ENCODE data around the gene RHBDL1.

DNA sequence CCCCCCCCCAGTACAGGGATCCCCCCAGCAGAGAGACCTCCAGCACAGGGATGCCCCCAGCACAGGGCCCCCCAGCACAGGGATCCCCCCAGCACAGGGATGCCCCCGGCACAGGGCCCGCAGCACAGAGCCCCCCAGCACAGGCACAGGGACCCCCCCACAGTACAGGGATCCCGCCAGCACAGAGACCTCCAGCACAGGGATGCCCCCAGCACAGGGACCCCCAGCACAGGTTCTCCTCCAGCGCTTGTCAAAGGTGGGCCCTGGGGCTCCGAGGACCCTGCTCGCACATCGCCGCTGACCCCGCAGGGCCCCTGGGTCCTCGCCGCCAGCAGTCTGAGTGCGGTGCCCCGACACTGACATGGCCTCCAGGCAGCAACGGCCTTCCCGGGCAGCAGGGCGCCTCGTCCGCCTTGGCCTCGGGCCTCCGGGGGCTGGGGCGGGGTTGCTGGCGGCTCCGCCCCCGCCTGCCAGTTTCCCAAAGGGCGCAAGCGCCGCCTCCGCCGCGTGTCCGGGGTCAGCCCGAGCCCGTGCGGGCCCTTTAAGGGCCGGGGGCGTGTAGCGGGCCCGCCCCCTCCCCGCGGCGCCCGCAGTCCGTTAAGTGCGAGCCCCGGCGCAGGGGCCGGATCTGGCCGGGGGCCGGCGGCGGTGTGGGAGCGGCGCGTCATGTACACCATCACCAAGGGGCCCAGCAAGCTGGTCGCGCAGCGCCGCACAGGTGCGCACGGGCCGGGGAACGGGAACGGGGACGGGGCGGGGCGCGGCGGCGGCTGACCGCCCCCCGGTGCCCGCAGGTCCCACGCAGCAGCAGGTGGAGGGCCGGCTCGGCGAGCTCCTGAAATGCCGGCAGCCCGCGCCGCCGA lies 33.9 kb upstream of the RHBDL1 start, which contains the start of gene MCRIP2:
- TF ChIP-seq, protein P1, sequence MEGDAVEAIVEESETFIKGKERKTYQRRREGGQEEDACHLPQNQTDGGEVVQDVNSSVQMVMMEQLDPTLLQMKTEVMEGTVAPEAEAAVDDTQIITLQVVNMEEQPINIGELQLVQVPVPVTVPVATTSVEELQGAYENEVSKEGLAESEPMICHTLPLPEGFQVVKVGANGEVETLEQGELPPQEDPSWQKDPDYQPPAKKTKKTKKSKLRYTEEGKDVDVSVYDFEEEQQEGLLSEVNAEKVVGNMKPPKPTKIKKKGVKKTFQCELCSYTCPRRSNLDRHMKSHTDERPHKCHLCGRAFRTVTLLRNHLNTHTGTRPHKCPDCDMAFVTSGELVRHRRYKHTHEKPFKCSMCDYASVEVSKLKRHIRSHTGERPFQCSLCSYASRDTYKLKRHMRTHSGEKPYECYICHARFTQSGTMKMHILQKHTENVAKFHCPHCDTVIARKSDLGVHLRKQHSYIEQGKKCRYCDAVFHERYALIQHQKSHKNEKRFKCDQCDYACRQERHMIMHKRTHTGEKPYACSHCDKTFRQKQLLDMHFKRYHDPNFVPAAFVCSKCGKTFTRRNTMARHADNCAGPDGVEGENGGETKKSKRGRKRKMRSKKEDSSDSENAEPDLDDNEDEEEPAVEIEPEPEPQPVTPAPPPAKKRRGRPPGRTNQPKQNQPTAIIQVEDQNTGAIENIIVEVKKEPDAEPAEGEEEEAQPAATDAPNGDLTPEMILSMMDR (conservative IDR thresholded peaks at IDR 0.05 in 1 of 2, IDR thresholded peaks at IDR 0.05 in 1 of 2; ENCODE audit: low read depth in 1 of 2, low read length in 2 of 2), result no peak
- TF ChIP-seq EZH2 (IDR thresholded peaks at IDR 0.05; ENCODE audit: low read length, missing control alignments), result no peak

Measured in fibroblast of lung (primary cell).